CD4-positive, CD25-positive, alpha-beta regulatory T cell (primary cell): ENCODE measurements around the gene POP4. TPM values are rescaled to one million over a fixed set of nuclear protein-coding genes. Genes with fewer than 3 reads are reported as not detected.

Experiments
- ATAC-seq, 2 donors: fragments of 150-1000 bp; cut with Tn5 transposase; one replicate each; pipeline ENCODE4 v1.10.0; 2021; ENCODE audit warnings: low read depth in 2 of 2, moderate number of reproducible peaks in 2 of 2, moderate library complexity in 1 of 2
- DNase-seq, 3 donors: peaks; one replicate each; pipeline versions ENCODE4 v3.0.0 to v3.0.0-alpha.2; 2012 to 2022; ENCODE audit warnings: mixed read lengths in 1 of 3
- H3K27ac ChIP-seq: one replicate; pipeline ENCODE4 v1.7.0; 2013; ENCODE audit warnings: mild to moderate bottlenecking, low read length; ENCODE audit not compliant: insufficient read depth, poor library complexity, severe bottlenecking
- H3K27me3 ChIP-seq: one replicate; pipeline ENCODE4 v1.7.0; 2013; ENCODE audit warnings: low read length; ENCODE audit not compliant: control insufficient read depth, insufficient read depth
- H3K36me3 ChIP-seq: one replicate; pipeline ENCODE4 v1.7.0; 2013; ENCODE audit warnings: mild to moderate bottlenecking, low read length, moderate library complexity; ENCODE audit not compliant: control insufficient read depth, insufficient read depth
- H3K4me1 ChIP-seq: 2 replicates; pipeline ENCODE4 v1.7.0; 2013; ENCODE audit warnings: mild to moderate bottlenecking, low read length; ENCODE audit not compliant: insufficient read depth, control insufficient read depth, poor library complexity, severe bottlenecking
- H3K4me3 ChIP-seq: one replicate; pipeline ENCODE4 v1.7.0; 2013; ENCODE audit warnings: low read depth, mild to moderate bottlenecking, low read length, moderate library complexity
- H3K9me3 ChIP-seq, 2 experiments: 1 replicate in 1 of 2; 2 replicates in 1 of 2; pipeline ENCODE4 v1.7.0; 2013; ENCODE audit warnings: low read length in 2 of 2, mild to moderate bottlenecking in 1 of 2, moderate library complexity in 1 of 2; ENCODE audit not compliant: control insufficient read depth in 2 of 2
- H3K27ac Mint-ChIP-seq, 3 donors: one replicate each; pipeline ENCODE4 v1.8.0; 2020 to 2022; ENCODE audit warnings: mild to moderate bottlenecking in 3 of 3, mixed read lengths in 3 of 3, moderate library complexity in 2 of 3
- H3K27me3 Mint-ChIP-seq: one replicate; pipeline ENCODE4 v1.8.0; 2022; ENCODE audit warnings: mild to moderate bottlenecking, mixed read lengths
- H3K36me3 Mint-ChIP-seq: one replicate; pipeline ENCODE4 v1.8.0; 2020; ENCODE audit warnings: mixed read lengths
- H3K4me1 Mint-ChIP-seq, 4 donors: one replicate each; pipeline ENCODE4 v1.8.0; 2020 to 2022; ENCODE audit warnings: mixed read lengths in 4 of 4, mild to moderate bottlenecking in 1 of 4
- H3K4me3 Mint-ChIP-seq, 4 donors: one replicate each; pipeline ENCODE4 v1.8.0; 2020 to 2022; ENCODE audit warnings: mild to moderate bottlenecking in 4 of 4, mixed read lengths in 4 of 4, moderate library complexity in 3 of 4
- H3K9me3 Mint-ChIP-seq, 7 donors: one replicate each; pipeline ENCODE4 v1.8.0; 2020 to 2022; ENCODE audit warnings: mixed read lengths in 7 of 7, mild to moderate bottlenecking in 3 of 7, moderate library complexity in 2 of 7
- polyA plus RNA-seq, 4 donors: library from polyadenylated mRNA; unstranded; fragments of 300-500 nt; fragmentation: Illumina TruSeq; gene quantifications; one replicate each; pipeline ENCODE4 v1.2.3, GENCODE V29; 2021
- total RNA-seq: library from RNA; stranded (reverse); gene quantifications from one replicate; pipeline ENCODE4 v1.2.3, GENCODE V29; 2022

Gene POP4
- total and polyA plus RNA-seq, 5 donors from 2014 or later = 64.3 to 202 (median 188) TPM

GRCh38 chr19:29663861-29664752, 58.0 kb downstream of the POP4 start:
- H3K27me3 Mint-ChIP-seq = no peaks in the 10 kb centered on the region
- H3K27ac ChIP-seq = peak overlapping the region; percentile 94
- peaks cover 4 to 56% (median 15%) of the 10 kb centered on the region in 4 donors for H3K4me1 Mint-ChIP-seq

DNA sequence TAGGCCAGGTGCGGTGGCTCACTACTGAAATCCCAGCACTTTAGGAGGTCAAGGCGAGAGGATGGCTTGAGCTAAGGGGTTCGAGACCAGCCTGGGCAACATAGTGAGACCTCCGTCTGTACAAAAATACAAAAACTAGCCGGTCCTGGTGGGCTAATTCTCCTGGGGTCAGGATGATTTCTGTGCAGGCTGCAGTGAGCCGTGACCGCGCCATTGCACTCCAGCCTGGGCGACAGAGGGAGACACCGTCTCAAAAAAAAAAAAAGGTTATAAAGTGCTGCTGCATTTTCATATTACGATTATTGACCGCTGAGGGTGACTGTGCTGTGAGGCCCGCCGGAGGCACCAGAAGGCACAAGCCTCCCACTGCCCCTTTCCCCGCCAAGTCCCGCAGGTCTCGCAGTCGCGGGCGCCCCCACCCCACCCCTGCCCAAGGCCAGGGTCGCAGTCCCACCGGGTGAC, 58.7 kb downstream of the POP4 start:
- Histone ChIP-seq H3K27me3 (no peaks in the 10 kb centered on the region), H3K4me3 (peak overlapping the region; percentile 13), H3K27ac (peak overlapping the region; percentile 94), H3K4me1 (peaks cover 47% of the 10 kb centered on the region), H3K9me3 (no peaks in the 10 kb centered on the region), H3K36me3 (no peaks in the 10 kb centered on the region)
- ATAC-seq (no peak), DNase-seq (no peak)
- H3K9me3 Mint-ChIP-seq = no peaks in the 10 kb centered on the region
- peaks cover 8% of the 10 kb centered on the region for H3K36me3 Mint-ChIP-seq
- peak overlapping the region; percentile 86 to 88 (median 87) for H3K4me3 Mint-ChIP-seq
- peak overlapping the region; percentile 52 to 79 (median 72) for H3K27ac Mint-ChIP-seq
- peaks cover 8 to 62% (median 18%) of the 10 kb centered on the region in 4 donors for H3K4me1 Mint-ChIP-seq
- no peaks in the 10 kb centered on the region for H3K27me3 Mint-ChIP-seq

More at GRCh38 chr19:29663861-29664752, 58.0 kb downstream of the POP4 start:
- H3K4me3 Mint-ChIP-seq = peak overlapping the region; percentile 86 to 88 (median 87)
- peaks cover 40% of the 10 kb centered on the region for H3K4me1 ChIP-seq
- peak overlapping the region; percentile 49 to 90 (median 72) for H3K27ac Mint-ChIP-seq
- ATAC-seq (no peak), DNase-seq (no peak)
- peaks cover 5% of the 10 kb centered on the region for H3K36me3 Mint-ChIP-seq
- H3K4me3 ChIP-seq = peak overlapping the region; percentile 13
- H3K9me3 ChIP-seq = no peaks in the 10 kb centered on the region
- no peaks in the 10 kb centered on the region for H3K36me3 ChIP-seq
- no peaks in the 10 kb centered on the region for H3K27me3 ChIP-seq
- no peaks in the 10 kb centered on the region for H3K9me3 Mint-ChIP-seq

DNA sequence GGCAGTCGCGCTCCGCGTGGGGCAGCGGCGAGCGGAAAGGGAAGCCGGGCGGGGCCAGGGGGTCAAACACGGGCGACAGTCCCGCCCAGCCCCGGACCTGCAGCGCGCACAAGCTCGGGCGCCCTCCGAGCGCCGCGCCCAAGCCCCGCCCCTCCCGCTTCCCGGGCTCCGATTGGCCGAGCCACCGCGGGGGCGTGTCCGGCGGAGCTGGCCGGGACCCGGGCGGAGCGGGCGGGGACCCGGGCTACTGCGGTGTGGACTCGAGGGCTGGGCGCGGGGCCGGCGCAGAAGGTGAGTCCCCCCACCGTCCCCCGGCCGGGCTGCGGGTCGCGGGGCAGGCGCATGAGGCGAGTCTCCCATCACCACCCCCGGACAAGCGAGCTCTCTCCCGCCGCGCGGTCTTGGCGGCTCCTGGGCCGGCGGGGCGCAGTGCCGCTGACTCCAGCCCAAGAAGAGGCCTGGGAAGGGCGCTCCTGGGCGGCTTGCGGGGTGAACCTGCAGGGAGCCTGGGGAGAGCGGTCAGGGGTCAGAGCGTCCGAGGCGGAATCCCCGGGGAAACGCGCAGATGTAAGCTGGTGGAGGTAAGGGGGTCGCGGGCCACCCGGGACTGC, 59.2 kb downstream of the POP4 start, which contains the start of gene PLEKHF1:
TSS of gene PLEKHF1 (plus strand) at position 247 of the 611 bp plus-strand sequence. CDS start 8,379 bp downstream, outside the sequence.
- peak within 1 kb of the TSS; percentile 87 to 95 (median 93) for H3K4me3 Mint-ChIP-seq
- peaks cover 52% of the 10 kb centered on the region for H3K4me1 ChIP-seq
- DNase-seq = peak; percentile 79 to 86 (median 82)
- peak; percentile 75 to 79 for ATAC-seq
- H3K4me3 ChIP-seq = peak within 1 kb of the TSS; percentile 89
- no peaks in the 10 kb centered on the region for H3K9me3 Mint-ChIP-seq
- peaks cover 9 to 66% (median 23%) of the 10 kb centered on the region in 4 donors for H3K4me1 Mint-ChIP-seq
- H3K27ac ChIP-seq = peak within 1 kb of the TSS; percentile 94
- no peaks in the 10 kb centered on the region for H3K27me3 ChIP-seq
- H3K36me3 Mint-ChIP-seq = peaks cover 9% of the 10 kb centered on the region
- no peaks in the 10 kb centered on the region for H3K9me3 ChIP-seq
- H3K27me3 Mint-ChIP-seq = no peaks in the 10 kb centered on the region
- peak within 1 kb of the TSS; percentile 88 to 97 (median 96) for H3K27ac Mint-ChIP-seq
- no peaks in the 10 kb centered on the region for H3K36me3 ChIP-seq

DNA sequence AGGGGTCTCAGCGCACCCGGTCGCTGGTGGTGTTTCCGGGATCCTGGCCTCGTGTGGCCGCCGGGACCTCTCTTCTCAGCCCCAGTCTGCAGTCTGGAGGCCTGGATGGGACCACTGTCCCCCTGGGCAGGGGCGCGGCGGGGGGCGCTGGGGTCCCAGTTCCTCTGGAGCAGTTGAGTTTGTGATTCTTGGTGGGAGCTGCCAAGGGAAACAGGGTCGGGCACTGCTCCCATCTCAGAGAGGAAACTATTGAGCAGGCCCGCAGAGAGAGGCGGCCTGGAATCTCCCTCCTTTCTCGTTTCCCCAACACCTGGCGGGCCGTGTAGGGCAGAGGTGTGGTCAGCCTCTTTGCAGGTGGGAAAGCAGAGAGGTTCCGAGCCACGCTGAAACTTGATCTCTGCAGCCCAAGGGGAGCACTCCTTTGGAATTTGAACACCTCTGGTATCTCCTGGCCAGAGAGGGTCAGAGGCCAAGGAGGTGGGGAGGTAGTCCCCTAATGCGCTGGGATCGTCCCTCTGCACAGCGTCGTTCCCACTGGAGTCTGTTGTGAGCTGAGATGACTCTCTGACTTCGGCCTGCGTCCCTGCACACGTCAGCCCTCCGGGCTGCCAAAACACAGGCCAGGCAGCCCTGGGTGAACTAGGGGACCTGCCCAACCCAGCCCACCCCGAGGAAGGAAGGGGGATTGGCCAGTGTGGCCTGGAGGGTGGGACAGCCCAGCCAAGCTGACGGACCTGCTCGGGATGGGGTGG, 59.9 kb downstream of the POP4 start:
- H3K27me3 ChIP-seq = no peaks in the 10 kb centered on the region
- Mint-ChIP-seq H3K4me3 (peak overlapping the region; percentile 87 to 95 (median 93)), H3K9me3 (no peaks in the 10 kb centered on the region), H3K27me3 (no peaks in the 10 kb centered on the region), H3K36me3 (peaks cover 10% of the 10 kb centered on the region), H3K27ac (peak overlapping the region; percentile 96 to 99 (median 97)), H3K4me1 (peaks cover 9 to 67% (median 27%) of the 10 kb centered on the region in 4 donors)
- H3K36me3 ChIP-seq = no peaks in the 10 kb centered on the region
- H3K9me3 ChIP-seq = no peaks in the 10 kb centered on the region
- H3K4me1 ChIP-seq = peaks cover 59% of the 10 kb centered on the region
- H3K27ac ChIP-seq = peak overlapping the region; percentile 94
- DNase-seq = no peak
- peak overlapping the region; percentile 89 for H3K4me3 ChIP-seq
- ATAC-seq = no peak

Other genes with a start within 250 kb of the POP4 start
- gene VSTM2B, start 80.3 kb upstream of the POP4 start, total RNA-seq = not detected
- gene VSTM2B, start 80.3 kb upstream of the POP4 start, polyA plus RNA-seq = not detected
- 21.0 TPM for gene PLEKHF1, start 59.2 kb downstream of the POP4 start, total RNA-seq
- 10 to 100 TPM; 23.5 to 49.3 (median 35.2) TPM for gene PLEKHF1, start 59.2 kb downstream of the POP4 start, polyA plus RNA-seq
- 22.8 TPM for gene C19orf12, start 109.0 kb downstream of the POP4 start, total RNA-seq
- gene C19orf12, start 109.0 kb downstream of the POP4 start, polyA plus RNA-seq = 10 to 100 TPM; 28.3 to 33.7 (median 31.0) TPM
- 18.5 TPM for gene CCNE1, start 205.7 kb downstream of the POP4 start, total RNA-seq
- 1 to 10 TPM in 3 of 4 donors, under 1 TPM in 1; 0.88 to 4.7 (median 2.7) TPM for gene CCNE1, start 205.7 kb downstream of the POP4 start, polyA plus RNA-seq